ENCODE measurements around the gene BDNF.

GRCh38 chr11:27694992-27695391, 5.3 kb downstream of the BDNF start:
- TF ChIP-seq RFX5 (IDR thresholded peaks at IDR 0.05; ENCODE audit: borderline replicate concordance, low read depth, low read length), result no peak
- TF ChIP-seq CTCF (IDR thresholded peaks at IDR 0.05; ENCODE audit: control extremely low read depth in 1 of 3, insufficient read depth in 1 of 3, low read depth in 1 of 3, low read length in 3 of 3), result peak in 1 of 3 experiments; percentile 25; a peak in 2 of 4 replicates
- TF ChIP-seq CEBPB (IDR thresholded peaks at IDR 0.05; ENCODE audit: low read depth, low read length), result no peak
- no peak for TF ChIP-seq TBP (IDR thresholded peaks at IDR 0.05; ENCODE audit: low read depth, low read length)
- TF ChIP-seq EZH2 (IDR thresholded peaks at IDR 0.05; ENCODE audit: low read depth, low read length, severe bottlenecking), result no peak
- no peak for TF ChIP-seq EGR1 (IDR thresholded peaks at IDR 0.05; ENCODE audit: borderline replicate concordance, low read depth, low read length)
- no peak for TF ChIP-seq ZNF274 (IDR thresholded peaks at IDR 0.05; ENCODE audit: borderline replicate concordance, extremely low read depth, low read length)
- TF ChIP-seq KDM1A (IDR thresholded peaks at IDR 0.05; ENCODE audit: borderline replicate concordance, low read length), result no peak
- no peak for TF ChIP-seq KDM5A (IDR thresholded peaks at IDR 0.05; ENCODE audit: low read length)
- no peak for TF ChIP-seq CBX5 (IDR thresholded peaks at IDR 0.05; ENCODE audit: low read depth, low read length)
- no peak for TF ChIP-seq HDAC6 (IDR thresholded peaks at IDR 0.05; ENCODE audit: low read depth, low read length)
- TF ChIP-seq RAD21 (IDR thresholded peaks at IDR 0.05 in 1 of 2, conservative IDR thresholded peaks at IDR 0.05 in 1 of 2; ENCODE audit: low read depth in 2 of 2, low read length in 2 of 2), result peak; percentile 46 to 50
- TF ChIP-seq SRF (IDR thresholded peaks at IDR 0.05; ENCODE audit: low read depth, low read length), result no peak
- TF ChIP-seq YY1 (IDR thresholded peaks at IDR 0.05; ENCODE audit: low read depth, low read length), result no peak
